Measurements from ENCODE around the gene AP1G2.
"Not testable (repeated sequence)": the region's sequence is repeated elsewhere in the genome, so short reads cannot be mapped to it uniquely, and the experiment has no call there.

Gene AP1G2

DNA sequence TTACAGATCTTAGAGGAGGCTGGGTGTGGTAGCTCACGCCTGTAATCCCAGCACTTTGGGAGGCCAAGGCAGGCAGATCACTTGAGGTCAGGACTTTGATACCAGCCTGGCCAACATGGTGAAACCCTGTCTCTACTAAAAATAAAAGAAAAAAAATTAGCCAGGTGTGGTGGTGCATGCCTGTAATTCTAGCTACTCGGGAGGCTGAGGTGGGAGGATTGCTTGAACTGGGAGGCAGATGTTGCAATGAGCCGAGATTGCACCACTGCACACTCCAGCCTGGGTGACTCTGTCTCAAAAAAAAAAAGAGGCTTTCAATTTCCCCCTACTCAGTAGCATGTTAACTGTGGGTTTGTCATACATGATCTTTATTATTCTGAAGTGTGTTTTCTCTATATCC lies 26.6 kb upstream of the AP1G2 start:
- not testable (repeated sequence) for DNase-seq

DNA sequence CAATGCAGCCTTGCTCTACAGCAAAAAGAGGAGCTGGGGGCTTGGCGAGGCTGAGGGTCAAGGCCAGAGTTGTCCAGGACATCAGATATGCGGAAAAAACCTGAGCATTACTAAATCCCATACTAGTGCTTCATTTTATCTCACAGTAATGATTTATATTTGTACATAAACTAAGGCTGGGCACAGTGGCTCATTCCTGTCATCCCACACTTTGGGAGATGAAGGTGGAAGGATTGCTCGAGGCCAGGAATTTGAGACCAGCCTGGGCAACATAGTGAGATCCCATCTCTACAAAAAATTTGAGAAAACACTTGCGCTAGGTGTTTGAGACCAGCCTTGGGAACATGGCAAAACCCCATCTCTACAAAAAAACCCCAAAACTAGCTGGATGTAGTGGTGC lies 22.6 kb upstream of the AP1G2 start:
- DNase-seq = no peak

DNA sequence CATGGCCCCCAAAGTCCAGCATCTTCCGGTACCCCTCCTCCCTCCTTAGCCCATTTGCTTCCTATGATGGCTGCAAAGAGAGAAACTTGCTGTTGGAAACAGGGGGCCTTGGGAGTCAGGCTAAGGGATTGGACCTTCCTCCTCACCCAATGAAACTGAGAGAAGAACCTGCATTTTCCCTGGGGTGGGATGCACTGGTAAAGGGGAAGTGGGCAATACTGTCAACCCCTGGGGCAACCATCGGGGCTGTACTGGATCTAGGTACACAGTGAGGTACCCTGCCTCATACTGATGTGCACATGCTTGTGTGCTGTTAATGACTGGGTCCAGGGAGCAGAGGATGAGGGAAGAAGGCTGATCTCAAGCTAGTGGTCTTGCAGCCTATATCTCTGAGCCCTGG lies 22.0 kb upstream of the AP1G2 start:
- DNase-seq = no peak

DNA sequence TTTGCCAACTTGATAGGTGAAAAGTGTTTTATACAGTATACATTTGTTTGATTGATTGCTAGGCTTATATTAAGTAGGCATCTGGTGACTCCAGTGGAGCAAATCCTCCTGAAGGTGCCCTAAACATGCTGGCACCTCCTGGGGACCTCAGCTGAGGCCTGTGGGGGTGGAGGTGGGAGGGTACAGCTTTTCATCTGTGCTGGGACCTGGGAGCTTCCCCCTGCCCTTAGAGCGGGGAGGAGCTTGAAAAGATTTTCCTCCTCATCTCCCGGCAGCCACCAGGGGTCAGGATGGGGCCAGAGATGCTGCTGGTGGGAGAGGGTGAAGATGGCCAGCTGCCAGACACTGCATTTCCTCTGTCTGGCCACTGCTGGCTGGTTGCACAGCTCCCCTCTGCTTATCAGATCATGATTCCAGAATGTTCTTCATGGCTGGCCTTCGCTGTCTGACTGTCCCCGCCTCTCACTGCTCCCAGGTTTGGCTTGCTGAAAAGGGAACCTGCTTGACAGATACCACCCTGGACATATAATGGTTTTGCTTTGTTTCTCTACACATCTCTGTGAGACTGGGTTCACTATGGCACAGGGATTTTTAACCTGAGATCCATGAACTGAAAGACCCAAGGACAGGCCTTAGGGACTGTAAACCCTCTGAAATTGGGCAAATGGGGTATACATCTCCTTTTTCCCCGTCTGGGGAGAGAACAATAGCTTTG lies 21.4 kb upstream of the AP1G2 start:
- DNase-seq = peak; percentile 86 to 87

DNA sequence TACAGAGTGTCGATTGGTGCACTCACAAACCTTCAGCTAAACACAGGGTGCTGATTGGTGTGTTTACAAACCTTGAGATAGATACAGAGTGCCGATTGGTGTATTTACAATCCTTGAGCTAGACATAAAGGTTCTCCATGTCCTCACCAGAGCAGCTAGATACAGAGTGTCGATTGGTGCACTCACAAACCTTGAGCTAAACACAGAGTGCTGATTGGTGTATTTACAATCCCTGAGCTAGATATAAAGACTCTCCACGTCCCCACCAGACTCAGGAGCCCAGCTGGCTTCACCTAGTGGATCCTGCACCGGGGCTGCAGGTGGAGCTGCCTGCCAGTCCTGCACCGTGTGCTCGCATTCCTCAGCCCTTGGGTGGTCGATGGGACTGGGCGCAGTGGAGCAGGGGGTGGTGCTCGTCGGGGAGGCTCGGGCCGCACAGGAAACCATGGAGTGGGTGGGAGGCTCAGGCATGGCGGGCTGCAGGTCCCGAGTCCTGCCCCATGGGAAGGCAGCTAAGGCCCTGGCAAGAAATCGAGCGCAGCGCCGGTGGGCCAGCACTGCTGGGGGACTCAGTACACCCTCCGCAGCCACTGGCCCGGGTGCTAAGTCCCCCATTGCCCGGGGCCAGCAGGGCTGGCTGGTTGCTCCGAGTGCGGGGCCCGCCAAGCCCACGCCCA lies 17.1 kb upstream of the AP1G2 start:
- DNase-seq = not testable (repeated sequence)

DNA sequence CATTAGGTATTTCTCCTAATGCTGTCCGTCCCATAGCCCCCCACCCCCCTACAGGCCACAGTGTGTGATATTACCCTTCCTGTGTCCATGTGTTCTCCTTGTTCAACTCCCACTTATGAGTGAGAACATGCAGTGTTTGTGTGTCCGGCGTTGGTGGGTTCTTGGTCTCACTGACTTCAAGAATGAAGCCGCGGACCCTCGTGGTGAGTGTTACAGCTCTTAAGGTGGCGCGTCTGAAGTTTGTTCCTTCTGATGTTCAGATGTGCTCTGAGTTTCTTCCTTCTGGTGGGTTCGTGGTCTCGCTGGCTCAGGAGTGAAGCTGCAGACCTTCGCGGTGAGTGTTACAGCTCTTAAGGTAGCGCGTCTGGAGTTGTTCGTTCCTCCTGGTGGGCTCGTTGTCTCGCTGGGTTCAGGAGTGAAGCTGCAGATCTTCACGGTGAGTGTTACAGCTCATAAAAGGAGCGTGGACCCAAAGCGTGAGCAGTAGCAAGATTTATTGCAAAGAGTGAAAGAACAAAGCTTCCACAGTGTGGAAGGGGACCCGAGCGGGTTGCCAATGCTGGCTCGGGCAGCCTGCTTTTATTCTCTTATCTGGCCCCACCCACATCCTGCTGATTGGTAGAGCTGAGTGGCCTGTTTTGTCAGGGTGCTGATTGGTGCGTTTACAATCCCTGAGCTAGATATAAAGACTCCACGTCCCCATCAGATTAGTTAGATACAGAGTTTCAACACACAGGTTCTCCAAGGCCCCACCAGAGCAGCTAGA lies 16.4 kb upstream of the AP1G2 start:
- DNase-seq = not testable (repeated sequence)

DNA sequence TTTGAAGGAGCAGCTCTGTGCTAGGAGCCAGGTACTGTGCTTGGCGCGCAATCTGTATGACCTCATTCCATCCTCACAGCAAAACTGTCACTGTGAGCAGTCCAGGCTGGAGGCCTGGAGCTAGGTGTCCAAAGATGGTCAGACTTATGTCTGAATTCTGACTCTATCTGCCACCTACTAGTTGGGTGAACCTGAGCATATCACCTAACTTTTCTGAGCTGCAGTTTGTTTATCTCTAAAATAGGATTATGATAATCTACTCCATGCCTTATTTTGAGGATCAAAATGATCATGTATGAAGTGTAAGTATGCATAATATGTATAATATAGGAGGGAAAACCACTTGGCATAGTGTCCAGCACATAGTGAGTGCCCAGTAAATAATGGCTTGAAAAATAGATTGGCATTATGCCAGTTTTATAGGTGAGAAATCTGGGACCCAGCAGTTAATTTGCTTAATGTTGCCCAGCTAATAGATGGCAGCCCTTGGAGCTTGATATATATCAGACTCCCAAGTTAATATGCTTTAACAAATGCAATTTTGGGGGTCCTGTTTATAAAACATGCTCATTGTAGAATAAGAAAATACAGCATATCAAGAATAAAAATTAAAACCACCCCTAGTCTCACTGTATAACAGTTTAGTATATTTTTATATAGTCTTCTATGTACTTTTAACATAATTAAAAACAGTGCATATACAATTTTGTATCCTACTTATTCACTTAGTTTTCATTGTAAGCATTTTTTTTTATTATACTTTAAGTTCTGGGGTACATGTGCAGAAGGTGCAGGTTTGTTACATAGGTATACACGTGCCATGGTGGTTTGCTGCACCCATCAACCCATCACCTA lies 15.5 kb upstream of the AP1G2 start:
- no peak for DNase-seq

DNA sequence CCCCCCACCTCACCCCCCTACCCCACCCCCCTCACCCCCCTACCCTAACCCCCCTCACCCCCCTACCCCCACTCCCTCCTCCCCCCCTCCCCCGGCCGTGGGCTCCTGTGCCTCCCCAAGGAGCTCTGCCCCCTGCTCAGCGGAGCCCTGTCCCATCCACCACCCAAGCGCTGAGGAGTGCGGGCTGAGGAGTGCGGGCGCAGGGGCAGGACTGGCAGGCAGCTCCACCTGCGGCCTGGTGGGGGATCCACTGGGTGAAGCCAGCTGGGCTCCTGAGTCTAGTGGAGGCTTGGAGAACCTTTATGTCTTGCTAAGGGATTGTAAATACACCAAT lies 13.3 kb upstream of the AP1G2 start:
- no peak for DNase-seq

DNA sequence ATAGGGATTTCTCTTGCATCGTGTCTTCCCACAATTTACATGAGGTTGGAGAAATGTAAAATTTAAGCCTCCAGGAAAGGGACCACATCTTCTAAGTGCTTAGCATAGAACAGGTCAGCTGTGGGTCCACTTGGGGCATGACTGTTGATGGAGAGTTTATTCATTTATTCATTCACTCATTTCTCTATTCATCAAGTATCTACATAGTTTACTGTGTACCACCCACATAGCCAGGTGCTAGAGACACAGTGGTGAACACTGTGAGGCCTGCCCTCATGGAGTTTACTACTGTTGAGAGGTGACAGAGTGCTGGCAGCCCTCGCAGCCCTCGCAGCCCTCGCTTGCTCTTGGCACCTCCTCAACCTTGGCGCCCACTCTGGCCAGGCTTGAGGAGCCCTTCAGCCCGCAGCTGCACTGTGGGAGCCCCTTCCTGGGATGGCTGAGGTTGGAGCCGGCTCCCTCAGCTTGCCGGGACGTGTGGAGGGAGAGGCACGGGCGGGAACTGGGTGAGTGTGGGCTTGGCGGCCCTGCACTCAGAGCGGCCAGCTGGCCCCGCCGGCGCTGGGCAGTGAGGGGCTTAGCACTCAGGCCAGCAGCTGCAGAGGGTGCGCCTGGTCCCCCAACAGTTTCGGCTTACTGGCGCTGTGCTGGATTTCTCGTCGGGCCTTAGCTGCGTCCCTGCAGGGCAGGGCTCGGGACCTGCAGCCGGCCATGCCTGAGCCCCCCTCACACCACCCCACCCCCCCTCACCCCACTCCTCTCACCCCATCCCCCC lies 12.7 kb upstream of the AP1G2 start:
- DNase-seq = no peak

DNA sequence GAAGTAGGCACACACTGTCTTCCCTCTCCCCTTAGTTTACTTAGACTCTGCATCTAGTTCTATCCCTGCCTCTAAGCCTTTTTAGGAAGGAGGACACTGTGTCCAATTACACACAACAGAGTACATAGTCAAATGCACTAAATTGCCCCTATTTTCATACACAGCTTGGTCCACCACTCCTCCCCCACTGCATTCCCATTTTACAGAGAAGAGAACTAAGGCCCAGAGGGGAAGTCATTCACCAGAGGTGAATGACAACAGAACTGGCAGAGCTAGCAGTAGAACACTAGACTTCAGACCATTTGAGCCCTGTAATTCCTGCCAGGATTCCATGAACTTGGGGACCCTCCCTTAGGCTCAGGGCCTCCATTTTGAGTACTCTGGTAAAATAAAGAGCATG lies 12.1 kb upstream of the AP1G2 start:
- no peak for DNase-seq

DNA sequence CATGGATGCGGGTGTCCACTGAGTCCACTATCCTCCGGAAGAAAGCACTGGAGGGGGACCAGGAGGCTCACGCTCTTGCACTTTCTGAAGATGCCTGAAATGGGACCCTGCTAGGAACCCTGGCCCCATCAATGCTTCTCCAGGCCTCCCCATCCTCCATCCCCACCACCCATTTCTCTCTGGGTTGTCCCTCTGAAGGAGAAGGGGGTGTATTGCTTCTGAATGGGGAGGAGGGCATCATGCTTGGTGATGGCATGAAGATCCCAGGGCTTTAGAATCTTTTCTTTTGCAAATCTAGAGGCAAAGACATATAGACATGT lies 11.7 kb upstream of the AP1G2 start:
- DNase-seq = no peak

DNA sequence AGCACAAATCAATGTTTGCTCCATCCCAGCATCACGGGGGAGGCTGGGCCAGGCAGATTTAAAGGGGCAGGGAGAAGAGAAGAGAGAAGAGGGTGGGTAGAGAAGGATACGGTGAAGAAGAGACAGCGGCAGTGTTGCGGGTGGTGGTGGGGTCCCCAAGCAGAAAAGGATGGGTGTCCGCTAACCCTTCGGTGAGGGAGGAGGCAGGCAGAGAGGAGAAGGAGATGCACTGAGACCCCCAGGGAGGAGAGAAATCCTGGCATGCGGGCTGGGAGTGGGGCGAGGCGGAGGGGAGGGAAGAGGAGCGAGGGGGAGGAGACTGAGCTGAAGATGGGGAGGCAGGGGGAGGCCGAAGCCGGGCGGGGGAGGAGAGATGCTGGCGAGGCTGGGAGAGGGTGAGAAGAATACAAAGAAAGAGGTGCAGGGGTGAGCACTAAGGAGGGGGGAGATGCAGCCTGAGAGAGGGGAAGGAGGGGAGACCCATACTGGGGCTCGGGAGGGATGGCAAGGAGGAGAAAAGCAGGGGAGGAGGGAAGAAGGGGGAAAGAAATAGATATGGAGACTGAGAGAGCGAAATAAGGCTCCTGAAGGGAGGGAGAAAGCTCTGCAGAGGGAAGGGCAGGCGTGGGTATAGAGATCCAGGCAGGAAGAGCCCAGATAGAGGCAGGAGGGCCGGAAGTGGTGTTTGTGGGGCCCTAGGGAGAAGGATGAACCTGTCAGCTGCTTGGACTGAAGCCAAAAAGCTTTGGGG lies 11.1 kb upstream of the AP1G2 start, which contains the start of gene JPH4:
Gene JPH4, minus strand, starts transcription at position 231 of the 751 bp plus-strand sequence. CDS start 1,337 bp downstream, outside the sequence.
- no peak for DNase-seq

DNA sequence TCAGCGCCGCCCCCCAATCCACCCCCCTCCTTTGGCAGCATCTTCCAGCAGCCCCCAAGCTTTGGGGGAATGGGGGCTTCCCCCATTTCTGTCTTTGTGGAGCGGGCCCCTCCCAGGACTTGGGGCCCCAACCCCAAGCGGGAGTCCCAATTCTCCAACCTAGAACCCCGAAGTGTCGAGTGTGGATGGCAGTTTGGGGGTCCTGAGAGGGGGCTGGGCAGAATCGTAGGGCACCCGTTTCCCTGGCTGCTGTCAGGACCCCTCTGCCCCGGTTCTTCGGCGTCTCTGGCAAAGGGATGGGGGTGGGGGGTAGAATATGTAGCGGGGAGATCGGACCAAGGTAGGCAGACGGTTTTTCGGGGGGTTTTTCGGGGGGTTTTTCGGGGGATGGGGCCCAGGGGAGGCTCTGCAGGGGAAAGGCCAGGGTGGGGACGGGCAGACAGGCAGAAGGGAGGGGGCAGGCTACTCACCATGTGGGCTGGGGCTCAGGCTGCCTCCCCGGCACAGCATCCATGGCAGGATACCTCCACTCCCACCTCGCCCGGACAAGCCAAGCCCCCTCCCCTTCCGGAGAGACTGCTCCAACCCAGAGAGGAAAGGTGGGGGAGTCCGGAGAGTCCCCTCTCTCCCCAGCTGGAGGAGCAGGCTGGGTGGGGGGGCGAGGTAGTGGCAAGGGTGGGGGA lies 10.3 kb upstream of the AP1G2 start:
- DNase-seq = no peak

DNA sequence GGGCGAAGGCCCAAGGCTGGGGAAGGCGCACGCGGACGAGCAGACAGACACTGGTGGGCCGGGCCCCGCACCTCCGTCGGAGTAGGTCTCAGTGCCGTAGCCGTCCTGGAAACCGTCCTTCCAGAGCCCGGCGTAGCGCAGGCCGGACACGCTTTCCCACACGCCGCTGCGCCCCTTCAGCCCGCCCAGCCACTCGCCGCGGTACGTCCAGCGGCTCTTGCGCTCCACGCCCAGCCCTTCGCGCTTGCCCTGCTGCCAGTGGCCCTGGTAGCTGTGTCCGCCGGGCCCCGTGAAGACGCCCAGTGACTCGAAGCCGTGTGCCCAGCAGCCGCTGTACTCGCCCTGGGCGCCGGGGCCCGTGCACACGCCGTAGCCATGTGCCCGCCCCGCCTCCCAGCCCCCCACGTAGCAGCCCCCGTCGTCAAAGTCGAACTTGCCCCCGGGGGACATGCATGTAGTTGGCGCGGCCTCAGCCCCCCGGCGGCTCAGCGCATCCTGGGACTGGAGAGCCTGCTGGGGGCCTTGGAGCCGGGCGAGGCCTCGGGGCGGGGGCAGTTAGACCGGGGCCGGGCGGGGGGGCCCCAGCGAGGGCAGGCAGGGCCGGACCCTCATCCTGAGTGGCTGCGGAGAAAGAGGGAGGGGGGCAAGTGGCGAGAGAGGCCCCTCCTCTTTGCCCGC lies 9.6 kb upstream of the AP1G2 start:
- no peak for DNase-seq

DNA sequence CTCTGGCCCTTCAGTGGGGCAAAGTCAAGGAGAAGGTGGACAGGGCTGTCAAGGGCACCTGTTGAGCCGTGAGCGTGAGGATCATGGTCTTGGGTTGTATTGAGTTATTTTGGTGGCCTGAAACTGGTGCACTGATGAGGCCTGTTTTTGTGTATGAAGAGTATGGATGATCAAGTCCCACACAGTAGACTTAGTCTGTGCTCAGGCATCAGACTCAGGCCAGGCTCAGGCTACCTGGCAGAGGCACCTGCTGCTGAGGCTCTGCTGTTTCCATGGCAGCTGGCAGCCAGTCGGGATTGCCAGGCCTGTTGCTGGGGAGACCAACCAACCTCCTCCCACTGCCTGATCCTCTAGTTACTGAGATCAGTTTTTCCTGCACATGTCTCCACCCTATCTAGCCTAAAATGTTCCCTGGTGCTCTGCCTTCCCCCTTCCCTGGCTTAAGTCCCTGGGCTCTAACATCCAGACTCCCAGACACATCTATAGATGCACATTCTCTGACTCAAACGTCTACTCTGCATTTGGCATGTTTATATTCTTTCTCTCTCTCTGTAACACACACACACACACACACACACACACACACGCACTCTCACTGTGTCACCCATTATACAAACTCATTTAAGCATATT lies 5.9 kb upstream of the AP1G2 start:
- no peak for DNase-seq

DNA sequence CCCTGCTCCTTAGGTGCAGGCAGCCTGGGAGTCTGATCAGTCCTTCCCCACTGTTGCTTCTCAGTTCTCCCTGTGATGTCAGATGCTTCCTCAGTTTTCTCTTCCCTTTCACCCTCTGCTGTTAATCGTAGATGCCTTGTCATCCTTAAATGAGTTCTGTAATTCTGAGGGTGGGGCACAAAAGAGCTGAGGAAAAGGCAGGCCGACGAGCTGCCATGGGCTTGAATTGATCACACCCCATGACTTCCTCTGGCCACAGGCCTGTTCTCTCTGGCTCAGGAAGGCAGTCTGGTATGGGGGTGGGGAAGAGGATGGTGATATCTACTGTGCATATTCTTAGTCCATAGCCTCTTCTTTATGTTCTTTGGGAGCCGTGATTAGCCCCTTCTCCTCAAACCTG lies 5.2 kb upstream of the AP1G2 start:
- DNase-seq = peak; percentile 66 to 88

DNA sequence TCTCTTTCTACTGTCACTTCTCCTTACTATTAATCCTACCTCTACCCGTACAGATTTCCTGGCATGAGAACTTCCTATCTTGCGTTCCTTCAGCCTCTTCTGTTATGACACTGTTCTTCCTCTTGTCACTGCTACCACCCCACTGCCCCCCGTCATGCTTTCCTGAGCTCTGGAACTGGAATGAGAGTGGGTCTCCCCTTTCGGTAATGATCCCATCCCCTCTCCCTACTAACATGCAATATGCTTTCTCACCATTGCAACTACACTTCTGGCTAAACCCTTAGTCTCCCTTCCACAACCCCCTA lies 4.9 kb upstream of the AP1G2 start:
- DNase-seq = no peak

DNA sequence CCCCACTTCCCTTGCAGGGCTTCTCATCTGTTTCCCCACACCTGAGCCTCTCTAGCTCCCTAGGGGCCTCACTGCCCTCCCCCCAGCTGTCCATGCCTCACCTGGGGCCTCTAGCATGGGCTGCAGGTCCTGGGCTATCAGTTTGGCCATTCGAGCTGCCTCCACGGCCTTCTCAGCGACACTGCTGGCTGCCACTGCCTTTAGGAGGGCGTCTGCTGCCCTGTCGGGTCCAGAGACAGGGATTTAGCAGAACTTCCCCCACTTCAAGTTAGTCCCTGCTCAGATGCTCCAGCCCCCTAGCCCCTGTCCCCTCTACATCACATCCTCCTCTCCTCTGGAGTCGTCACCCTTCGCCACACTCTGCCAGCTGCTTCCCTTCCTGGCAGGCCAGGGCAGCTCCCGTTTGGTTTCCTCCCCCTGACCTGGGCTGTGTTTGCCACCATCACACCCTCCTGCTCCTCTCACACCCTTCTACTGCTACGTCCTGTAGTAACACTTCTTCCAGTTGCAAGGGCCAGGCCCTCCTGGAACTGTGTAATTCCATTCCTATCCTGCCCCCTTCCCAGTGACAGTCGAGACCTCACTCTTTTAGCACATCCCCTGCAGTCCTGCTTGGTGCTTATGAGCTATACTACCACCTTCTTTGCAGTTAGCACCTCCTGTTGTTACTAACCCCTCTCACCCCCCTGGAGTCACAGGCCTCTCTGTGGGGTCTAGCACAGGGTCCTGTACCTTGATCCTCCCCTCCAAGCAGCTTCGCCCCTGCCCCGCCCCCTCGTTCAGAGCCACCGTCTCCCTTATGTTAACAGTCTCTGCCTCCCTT lies 4.3 kb upstream of the AP1G2 start:
- no peak for DNase-seq
